C4-2B (cell line): Measurements from ENCODE around the gene DAB1.

Experiments used
- CTCF ChIP-seq: fragments of 450-650 bp; conservative IDR thresholded peaks from 2 replicates; pipeline ENCODE4 v1.5.1; 2017; ENCODE audit warnings: mild to moderate bottlenecking
- ZFX ChIP-seq: fragments of 450-650 bp; IDR thresholded peaks from 2 replicates; pipeline ENCODE4 v1.6.1; 2017

- TF ChIP-seq CTCF (no peak), ZFX (no peak)
Observed at GRCh38 chr1:57091642-57092041, 332.2 kb downstream of the DAB1 start.
